SK-MEL-5 (cell line): ENCODE results near the gene CD207. TPM values are rescaled to one million over a fixed set of nuclear protein-coding genes. Genes with fewer than 3 reads are reported as not detected.
"Not testable (repeated sequence)": the region's sequence is repeated elsewhere in the genome, so short reads cannot be mapped to it uniquely, and the experiment has no call there.

ENCODE experiments used
- DNase-seq: peaks from one replicate; pipeline ENCODE4 v3.0.0-alpha.2; 2016; ENCODE audit warnings: low read depth, low spot score
- in situ Hi-C: cut with HindIII; loops from 2 replicates; pipeline ENCODE4 v1.10.0; 2016; ENCODE audit warnings: low sequenced_read_pairs, high pct_unique_total_duplicates, low pct_unique_long_range_greater_than_20kb
- polyA plus RNA-seq, 2 experiments: library from polyadenylated mRNA; depleted of rRNA; stranded (reverse); fragments of >200 nt; gene quantifications; 2 replicates each; pipeline ENCODE4 v1.2.3, GENCODE V29; 2015
- total RNA-seq: library from RNA; depleted of rRNA; stranded (reverse); fragments of >200 nt; shearing (Covaris generic); gene quantifications from 2 replicates; pipeline ENCODE4 v1.2.3, GENCODE V29; 2014; rRNA removed

The CD207 gene
- 0.08 TPM in 1 of 2 replicates, not detected in the other for total RNA-seq
- polyA plus RNA-seq (2015; cell fraction: cytosol; rRNA removed): 0.08 and 0.12 TPM in 2 replicates
- 0.38 TPM in 1 of 2 replicates, not detected in the other for polyA plus RNA-seq (2015; cell fraction: nucleus; rRNA removed)

DNA sequence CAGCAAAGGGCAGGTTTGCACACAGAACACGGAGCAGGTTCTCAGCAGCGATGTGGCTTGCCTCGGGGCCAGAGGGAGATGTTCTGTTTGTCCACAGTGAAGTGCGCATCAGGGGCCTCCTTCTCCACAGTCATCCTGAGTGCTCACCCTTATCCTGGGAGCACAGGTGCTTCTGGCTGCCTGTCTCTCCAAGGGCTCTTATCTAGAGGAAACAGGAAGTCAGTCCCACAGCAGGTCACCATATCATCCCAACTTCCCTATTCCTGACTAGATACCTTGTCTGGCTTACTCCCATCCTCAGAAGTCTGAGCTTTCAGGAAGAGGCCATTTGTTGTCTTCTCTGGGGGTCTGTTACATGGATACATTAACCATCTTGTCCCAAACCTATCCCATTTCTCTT lies at the start of gene CD207:
TSS of gene CD207 (minus strand) at position 174 of the 400 bp plus-strand sequence. CDS start at position 134, 40 bp downstream.
- DNase-seq: no peak
- in situ Hi-C loops: no loop called here

- in situ Hi-C loops, DNase-seq: not testable (repeated sequence)
These were observed 42.9 kb upstream of the CD207 start for GRCh38 chr2:70878543-70878942.

- in situ Hi-C loops, DNase-seq: not testable (repeated sequence)
These were observed 40.5 kb upstream of the CD207 start for GRCh38 chr2:70876138-70876537.

GRCh38 chr2:70873541-70873940 lies 37.9 kb upstream of the CD207 start:
- in situ Hi-C loops: no loop called here

DNA sequence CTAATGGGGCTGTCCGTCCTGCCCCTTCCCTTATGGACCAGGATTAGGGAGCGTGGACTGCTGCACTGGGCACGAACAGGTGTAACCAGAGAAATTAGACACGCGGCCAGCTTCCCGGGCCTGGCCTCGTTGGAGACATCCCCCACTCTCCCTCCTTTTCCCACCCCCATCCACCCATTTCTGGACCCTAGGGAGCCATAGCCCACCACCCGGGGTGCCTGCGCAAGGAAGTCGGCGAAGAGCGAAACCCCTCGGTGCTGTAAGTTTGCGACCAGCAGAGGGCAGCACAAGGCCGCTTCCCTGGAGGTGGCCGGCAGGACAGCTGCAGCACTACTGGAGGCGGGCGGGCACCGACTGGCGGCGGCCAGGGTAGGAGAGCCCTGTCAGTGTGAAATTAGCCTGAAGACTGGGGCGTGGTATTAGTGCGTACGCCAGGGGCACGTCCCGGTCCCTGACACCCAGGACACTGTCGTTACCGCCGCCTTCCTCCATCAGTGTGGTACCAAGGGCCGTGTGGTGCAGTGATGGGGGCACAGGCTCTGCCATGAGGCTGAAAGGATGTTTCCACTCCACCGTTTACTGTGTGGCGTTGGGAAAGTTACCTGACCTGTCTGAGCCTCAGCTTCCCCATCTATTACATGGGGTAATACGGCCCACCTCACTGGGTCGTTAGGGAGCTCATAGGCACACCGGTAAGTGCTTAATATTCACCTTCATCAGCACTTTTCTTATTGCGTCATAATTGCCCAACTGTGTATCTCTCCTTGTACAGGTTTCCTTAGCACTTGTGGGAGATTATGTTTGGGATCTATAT lies 36.0 kb upstream of the CD207 start:
- DNase-seq: peak; percentile 88
- in situ Hi-C loops: no loop called here

More at GRCh38 chr2:70873541-70873940, 37.9 kb upstream of the CD207 start:
- DNase-seq: no peak

- in situ Hi-C loops: no loop called here
- no peak for DNase-seq
These were observed 35.2 kb upstream of the CD207 start for GRCh38 chr2:70870790-70871189.

DNA sequence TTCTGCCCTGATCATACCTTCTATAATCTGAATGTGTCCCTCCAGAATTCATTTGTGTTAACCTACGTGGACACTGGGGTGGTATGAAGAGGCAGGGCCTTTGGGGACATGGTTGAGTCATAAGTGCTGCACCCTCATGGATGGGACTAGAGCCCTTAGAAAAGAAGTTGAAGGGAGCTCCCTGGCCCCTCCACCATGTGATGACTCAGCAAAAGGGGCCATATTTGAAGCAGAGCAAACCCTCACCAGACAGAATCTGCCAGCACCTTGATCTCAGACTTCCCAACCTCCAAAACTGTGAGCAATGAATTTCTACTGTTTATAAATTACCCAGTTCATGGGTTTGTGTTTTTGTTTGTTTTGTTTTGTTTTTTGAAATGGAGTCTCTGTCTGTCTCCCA lies 33.4 kb upstream of the CD207 start:
- in situ Hi-C loops: no loop called here
- no peak for DNase-seq

DNA sequence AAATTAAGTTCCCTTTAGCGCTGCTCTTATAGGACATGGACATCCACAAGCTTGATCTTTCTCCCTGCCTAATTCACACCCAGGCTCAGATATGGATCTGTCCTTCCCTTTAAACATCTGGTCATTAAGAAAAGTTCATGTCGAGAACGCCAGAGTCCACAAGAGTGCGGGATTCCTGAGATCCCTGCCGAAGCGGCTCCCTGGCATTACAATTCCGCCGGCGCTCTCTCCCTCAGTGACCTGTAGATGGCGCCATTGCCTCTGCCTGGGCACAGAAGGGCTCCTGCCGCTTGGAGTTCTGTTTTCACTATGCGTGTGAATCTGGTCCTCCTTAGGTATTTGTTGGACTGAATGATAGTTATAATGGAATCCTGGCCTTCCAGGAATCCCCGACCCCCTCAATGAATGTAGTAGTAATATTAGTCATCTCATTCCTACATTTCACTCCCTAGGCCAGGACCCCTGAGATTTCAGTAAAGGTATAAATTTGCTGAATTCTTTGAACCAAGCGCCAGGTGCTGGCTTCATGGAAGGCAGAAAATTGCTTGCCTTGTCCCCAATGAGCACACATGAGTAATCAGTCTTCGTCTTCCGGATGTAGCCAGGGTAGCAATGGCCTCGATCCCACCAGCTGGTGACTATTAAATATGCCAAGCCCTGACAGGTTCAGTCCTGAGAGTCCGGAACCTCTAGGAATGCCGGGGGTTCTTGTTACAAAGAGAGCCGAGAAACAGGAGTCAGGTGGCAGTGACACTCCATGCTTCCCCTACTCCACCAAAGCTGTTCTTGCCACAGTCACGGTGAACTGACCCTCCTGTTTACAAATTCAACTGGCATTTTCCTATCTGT lies 26.4 kb upstream of the CD207 start:
- in situ Hi-C loops: no loop called here

GRCh38 chr2:70855667-70856066 lies 20.1 kb upstream of the CD207 start:
- in situ Hi-C loops: no loop called here
- DNase-seq: no peak

More for the DNA sequence above, 26.4 kb upstream of the CD207 start:
- peak; percentile 89 for DNase-seq

DNA sequence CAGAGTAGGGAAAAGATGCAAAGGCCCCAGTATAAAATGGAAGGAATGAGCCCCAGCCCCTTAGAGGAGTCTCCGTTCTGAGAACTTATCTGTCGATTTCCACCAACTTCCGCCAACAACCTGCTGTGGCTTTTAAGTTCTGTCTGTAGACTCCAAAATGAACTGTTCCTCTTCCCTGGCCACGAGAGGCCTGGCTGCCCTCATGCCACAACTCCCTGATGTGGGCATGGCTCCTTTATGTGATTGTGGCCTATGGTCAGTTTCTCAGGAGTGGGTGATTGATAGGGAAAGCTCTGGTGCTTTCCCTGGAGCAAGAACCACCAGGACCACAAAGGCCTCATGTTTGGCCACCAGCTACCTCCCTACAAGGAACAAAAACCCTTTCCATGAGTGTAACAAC lies 18.8 kb upstream of the CD207 start:
- DNase-seq: no peak
- in situ Hi-C loops: no loop called here

GRCh38 chr2:70852824-70853223 lies 17.2 kb upstream of the CD207 start:
- in situ Hi-C loops: no loop called here
- no peak for DNase-seq

- in situ Hi-C loops: no loop called here
- DNase-seq: no peak
These were observed 16.1 kb upstream of the CD207 start for GRCh38 chr2:70851704-70852103.

DNA sequence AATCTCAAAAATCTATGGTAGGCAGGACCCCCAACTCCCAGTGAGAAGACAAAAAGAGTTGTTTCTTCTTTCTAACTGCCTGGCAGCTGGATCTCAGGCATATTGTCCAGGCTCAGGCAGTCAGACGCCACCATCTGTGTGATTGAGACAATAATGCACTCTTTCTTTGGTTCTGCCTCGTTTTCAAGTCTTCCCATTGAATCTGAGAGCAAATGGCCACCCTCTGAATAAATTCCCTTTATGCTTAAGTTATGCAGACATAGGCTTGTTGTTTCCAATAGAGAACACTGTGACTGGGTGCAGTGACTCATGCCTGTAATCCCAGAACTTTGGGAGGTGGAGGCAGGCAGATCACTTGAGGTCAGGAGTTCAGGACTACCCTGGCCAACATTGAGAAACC lies 15.3 kb upstream of the CD207 start:
- DNase-seq: peak; percentile 89
- in situ Hi-C loops: no loop called here

DNA sequence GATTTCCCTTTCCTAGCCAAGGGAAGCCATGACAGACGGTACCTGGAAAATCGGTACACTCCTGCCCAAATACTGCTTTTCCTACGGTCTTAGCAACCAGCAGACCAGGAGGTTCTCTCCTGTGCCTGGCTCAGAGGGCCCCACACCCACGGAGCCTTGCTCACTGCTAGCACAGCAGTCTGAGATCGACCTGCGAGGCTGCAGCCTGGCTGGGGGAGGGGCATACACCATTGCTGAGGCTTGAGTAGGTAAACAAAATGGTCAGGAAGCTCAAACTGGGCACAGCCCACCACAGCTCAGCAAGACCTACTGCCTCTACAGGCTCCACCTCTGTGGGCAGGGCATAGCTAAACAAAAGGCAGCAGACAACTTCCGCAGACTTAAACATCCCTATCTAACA lies 6.8 kb upstream of the CD207 start:
- in situ Hi-C loops: no loop called here
- DNase-seq: no peak

DNA sequence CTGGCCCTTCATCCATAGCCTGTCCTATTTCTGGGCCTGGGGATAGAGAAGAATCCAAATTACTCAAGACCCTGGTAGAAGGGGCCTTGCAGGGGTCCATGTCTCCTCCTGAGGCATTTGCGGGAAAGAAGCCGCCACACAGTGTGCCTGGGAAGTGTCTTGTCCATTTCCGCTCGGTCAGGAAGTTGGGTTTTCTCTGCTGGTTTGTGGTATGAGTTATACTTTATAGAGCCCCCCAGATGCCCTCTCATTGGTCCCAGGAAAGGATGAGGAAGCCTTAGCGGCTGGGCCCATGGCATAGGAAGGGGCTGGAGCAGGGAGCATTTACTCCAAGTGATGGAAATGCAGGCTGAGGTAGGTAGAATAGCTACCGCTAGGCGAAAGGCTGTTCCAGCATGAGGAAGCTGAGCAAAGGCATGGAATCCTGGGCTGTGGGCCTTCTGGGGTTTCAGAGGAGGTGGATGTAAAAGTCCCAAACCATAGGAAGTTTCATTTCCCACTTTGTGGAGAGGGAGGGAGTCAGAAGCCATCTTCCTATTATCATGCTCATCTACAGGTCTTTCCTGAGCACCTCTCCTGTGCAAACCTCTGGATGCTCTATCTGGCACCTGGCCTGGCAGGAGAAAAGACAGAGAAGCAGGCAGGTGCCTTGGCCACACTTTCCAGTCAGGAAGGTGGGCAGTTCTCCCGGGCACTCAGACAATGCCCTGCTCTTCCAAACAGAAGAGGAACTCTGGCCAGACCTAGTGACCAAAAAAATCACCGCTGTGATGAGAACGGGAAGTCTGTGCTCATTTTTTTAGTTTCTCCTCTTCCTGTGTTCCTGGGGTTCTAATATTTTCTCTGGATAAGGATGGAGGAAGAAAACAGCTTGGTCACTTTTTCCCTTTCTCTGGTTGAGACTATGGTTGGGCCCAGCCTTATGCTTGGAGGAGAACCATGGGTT lies 2.6 kb upstream of the CD207 start:
- in situ Hi-C loops: no loop called here
- no peak for DNase-seq

DNA sequence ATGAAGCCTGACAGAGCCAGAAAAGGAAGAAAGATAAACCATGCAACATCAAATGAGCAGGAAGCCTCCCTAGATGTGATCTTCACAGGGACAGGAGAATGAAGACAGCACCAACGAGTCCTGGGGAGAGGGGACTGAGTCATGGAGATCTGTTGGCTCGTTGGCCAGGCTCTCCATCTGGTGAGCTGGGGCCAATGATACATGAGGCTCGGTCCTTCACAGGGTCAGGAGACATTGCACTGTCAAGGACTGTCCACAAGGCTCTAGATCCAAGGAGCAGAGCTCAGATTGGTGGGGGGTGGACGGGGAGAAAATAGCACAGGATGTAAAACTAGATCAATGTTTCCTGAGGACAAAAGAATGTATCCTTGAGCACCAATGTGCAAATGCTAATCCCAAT lies 735 bp downstream of the CD207 start:
- in situ Hi-C loops: no loop called here

GRCh38 chr2:70834106-70834505 lies 1.5 kb downstream of the CD207 start:
- in situ Hi-C loops: no loop called here
- DNase-seq: no peak

More for the DNA sequence above, 735 bp downstream of the CD207 start:
- DNase-seq: no peak
